GM12872 (cell line): ENCODE results near the gene TNNC1.

Source experiments
- CTCF ChIP-seq: IDR thresholded peaks from 3 replicates; pipeline ENCODE4 v1.5.1; 2011; ENCODE audit warnings: low read depth, mild to moderate bottlenecking, low read length, moderate library complexity; ENCODE audit not compliant: insufficient read depth

The TNNC1 gene

GRCh38 chr3:52494886-52495495, 41.1 kb upstream of the TNNC1 start, which contains the start of gene STAB1:
Gene STAB1 (plus strand): TSS chr3:52495338. CDS start chr3:52495414, 76 bp downstream.
- no peak for TF ChIP-seq CTCF

- TF ChIP-seq CTCF, result no peak
Observed at GRCh38 chr3:52494445-52494844, 40.6 kb upstream of the TNNC1 start.

- no peak for TF ChIP-seq CTCF
Observed at GRCh38 chr3:52493232-52494017, 39.6 kb upstream of the TNNC1 start.

- TF ChIP-seq CTCF, result no peak
Observed at GRCh38 chr3:52492059-52492458, 38.2 kb upstream of the TNNC1 start.

- no peak for TF ChIP-seq CTCF
Observed at GRCh38 chr3:52490939-52491526, 37.2 kb upstream of the TNNC1 start.

GRCh38 chr3:52490035-52490938, 36.4 kb upstream of the TNNC1 start:
- no peak for TF ChIP-seq CTCF

GRCh38 chr3:52489453-52489852, 35.6 kb upstream of the TNNC1 start:
- no peak for TF ChIP-seq CTCF
